K562 (cell line): ENCODE measurements around the gene SET. TPM values are rescaled to one million over a fixed set of nuclear protein-coding genes. Genes with fewer than 3 reads are reported as not detected.

Experiments
- BACH1 ChIP-seq: fragments of 200-800 bp; sonication (Bioruptor generic); IDR thresholded peaks from 2 replicates; pipeline ENCODE4 v1.6.1; 2016; ENCODE audit warnings: missing genetic modification characterization, missing compliant biosample characterization
- CHAMP1 ChIP-seq: fragments of 450-650 bp; IDR thresholded peaks from 2 replicates; pipeline ENCODE4 v1.6.1; 2016; ENCODE audit warnings: mild to moderate bottlenecking
- EP400 ChIP-seq: fragments of 450-650 bp; IDR thresholded peaks from 2 replicates; pipeline ENCODE4 v1.6.1; 2017; ENCODE audit warnings: antibody characterized with exemption, mild to moderate bottlenecking, moderate library complexity
- ETV1 ChIP-seq: fragments of 450-650 bp; conservative IDR thresholded peaks from 2 replicates; pipeline ENCODE4 v1.6.1; 2016; ENCODE audit warnings: missing genetic modification characterization, control low read depth, low read depth, missing compliant biosample characterization
- HNRNPH1 ChIP-seq: fragments of 200-400 bp; formaldehyde crosslinking; optimal IDR thresholded peaks from 2 replicates; pipeline ENCODE3; 2017; ENCODE audit warnings: low read depth, mild to moderate bottlenecking, low read length, moderate library complexity
- HNRNPL ChIP-seq: fragments of 200-400 bp; formaldehyde crosslinking; IDR thresholded peaks from 2 replicates; pipeline ENCODE4 v1.6.1; 2017; ENCODE audit warnings: low read depth, mild to moderate bottlenecking, low read length
- NKRF ChIP-seq: fragments of 450-650 bp; IDR thresholded peaks from 2 replicates; pipeline ENCODE4 v1.6.1; 2016; ENCODE audit warnings: borderline replicate concordance
- TSHZ1 ChIP-seq: fragments of 250-450 bp; sonication (Bioruptor Pico); IDR thresholded peaks from 2 replicates; pipeline ENCODE4 v1.4.0; 2020; ENCODE audit warnings: mild to moderate bottlenecking, moderate library complexity
- U2AF1 ChIP-seq: fragments of 200-400 bp; formaldehyde crosslinking; optimal IDR thresholded peaks from 2 replicates; pipeline ENCODE3; 2017; ENCODE audit warnings: mild to moderate bottlenecking, low read depth, low read length, moderate library complexity
- ZHX1 ChIP-seq: fragments of 150-350 bp; conservative IDR thresholded peaks from 2 replicates; pipeline ENCODE4 v1.6.1; 2014; ENCODE audit warnings: low read length
- ZNF592 ChIP-seq: fragments of 450-650 bp; IDR thresholded peaks from 2 replicates; pipeline ENCODE4 v1.6.1; 2017; ENCODE audit warnings: antibody characterized with exemption, mild to moderate bottlenecking
- polyA plus RNA-seq, 8 experiments: library from polyadenylated mRNA; depleted of rRNA in 4 of 8; stranded (reverse) in 5 of 8; unstranded in 3 of 8; fragments of >200 nt; fragmentation: Nextera tagmentation in 2 of 8; fragmentation: Illumina TruSeq in 1 of 8; extraction: Ambion mirVana in 2 of 8; extraction: Trizol in 1 of 8; gene quantifications; 2 replicates each; pipeline versions ENCODE4 v1.2.1 to v1.2.3, GENCODE V29; 2011 to 2014; ENCODE audit warnings: inconsistent platforms in 1 of 8, missing spikeins in 1 of 8
- total RNA-seq, 7 experiments: library from RNA; depleted of rRNA in 6 of 7; stranded (reverse); fragments of >200 nt in 6 of 7; fragmentation: Illumina TruSeq in 2 of 7; extraction: Trizol in 2 of 7; gene quantifications; 2 replicates each; pipeline versions ENCODE4 v1.2.1 to v1.2.3, GENCODE V29; 2011 to 2021; ENCODE audit warnings: low replicate concordance in 1 of 7

Gene SET
- total and polyA plus RNA-seq, 9 of the 15 experiments (the other 6 are each of a cell fraction or from before 2014, with no cell fraction given), result 404 to 1,447 (median 907) TPM

GRCh38 chr9:128702949-128703615 lies 14.1 kb downstream of the SET start (continued):
- peak; percentile 59; the same call in 1 of the 2 replicates for TF ChIP-seq NKRF
- no peak for TF ChIP-seq CHAMP1
- peak; percentile 43; the same call in 1 of the 2 replicates for TF ChIP-seq EP400
- TF ChIP-seq U2AF1, result no peak
- TF ChIP-seq ZNF592, result 0 out of 2 replicates have a peak, but pooled peaks have one; percentile 15
- no peak for TF ChIP-seq HNRNPH1
- no peak for TF ChIP-seq TSHZ1
- TF ChIP-seq ETV1 (tag), result no peak
- TF ChIP-seq HNRNPL, result no peak
- TF ChIP-seq ZHX1, result no peak
- TF ChIP-seq BACH1, result no peak
